Chondrocyte (in vitro differentiated cells): ENCODE data around the gene PURA. TPM values are rescaled to one million over a fixed set of nuclear protein-coding genes. Genes with fewer than 3 reads are reported as not detected.
"Not testable (repeated sequence)": the region's sequence is repeated elsewhere in the genome, so short reads cannot be mapped to it uniquely, and the experiment has no call there.

Experiments used
- DNase-seq: peaks from one replicate; pipeline ENCODE4 v3.0.0; 2021; ENCODE audit warnings: mixed read lengths, low spot score
- H3K27ac Mint-ChIP-seq: one replicate; pipeline ENCODE4 v1.8.0; 2021; ENCODE audit warnings: mild to moderate bottlenecking, moderate library complexity, mixed read lengths; ENCODE audit not compliant: unreplicated experiment
- H3K27me3 Mint-ChIP-seq: 2 replicates; pipeline ENCODE4 v1.8.0; 2021; ENCODE audit warnings: low read depth, mixed read lengths
- H3K36me3 Mint-ChIP-seq: 2 replicates; pipeline ENCODE4 v1.8.0; 2021; ENCODE audit warnings: low read depth, mixed read lengths
- H3K4me1 Mint-ChIP-seq: 2 replicates; pipeline ENCODE4 v1.8.0; 2021; ENCODE audit warnings: low read depth, mild to moderate bottlenecking, mixed read lengths
- H3K4me3 Mint-ChIP-seq: one replicate; pipeline ENCODE4 v1.8.0; 2021; ENCODE audit warnings: mild to moderate bottlenecking, moderate library complexity, mixed read lengths; ENCODE audit not compliant: unreplicated experiment
- H3K9me3 Mint-ChIP-seq: 2 replicates; pipeline ENCODE4 v1.8.0; 2021; ENCODE audit warnings: low read depth, mixed read lengths
- total RNA-seq: library from RNA; stranded (reverse); gene quantifications from 3 replicates; pipeline ENCODE4 v1.2.1, GENCODE V29; 2021
- TF ChIP-seq, protein P1 (sequence below): fragments of 200-600 bp; sonication (generic); IDR thresholded peaks from 2 replicates; pipeline ENCODE4 v1.5.0; 2021; ENCODE audit warnings: antibody characterized with exemption, mild to moderate bottlenecking, moderate library complexity

Gene PURA
- total RNA-seq, 1 donor from 2014 or later: 16.7 TPM

DNA sequence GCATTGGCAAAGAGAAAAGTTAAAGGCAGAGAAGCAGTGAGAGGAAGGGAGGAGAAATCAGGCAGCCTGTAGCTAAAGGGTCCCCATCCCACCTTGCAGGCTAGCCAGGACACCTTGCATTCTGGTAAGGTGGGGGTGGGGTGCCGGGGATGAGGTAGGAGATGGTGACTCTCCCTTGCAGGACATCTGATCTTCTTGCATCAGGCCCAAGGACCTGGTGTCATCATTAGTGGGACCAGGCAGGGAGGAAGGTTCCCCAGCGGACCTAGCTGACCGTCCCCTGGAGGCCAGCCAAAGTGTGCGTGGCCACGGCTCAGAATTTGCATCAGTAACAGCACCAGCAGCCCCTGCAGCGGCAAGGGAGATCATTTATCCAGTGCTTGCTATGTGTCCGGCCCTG, 39.3 kb downstream of the PURA start:
- DNase-seq: no peak
- Mint-ChIP-seq H3K27me3 (peaks cover 2% of the 10 kb centered on the region), H3K36me3 (no peaks in the 10 kb centered on the region), H3K4me1 (peaks cover 9% of the 10 kb centered on the region), H3K4me3 (no peak overlapping the region), H3K9me3 (no peaks in the 10 kb centered on the region), H3K27ac (no peak overlapping the region)
- TF ChIP-seq, protein P1, sequence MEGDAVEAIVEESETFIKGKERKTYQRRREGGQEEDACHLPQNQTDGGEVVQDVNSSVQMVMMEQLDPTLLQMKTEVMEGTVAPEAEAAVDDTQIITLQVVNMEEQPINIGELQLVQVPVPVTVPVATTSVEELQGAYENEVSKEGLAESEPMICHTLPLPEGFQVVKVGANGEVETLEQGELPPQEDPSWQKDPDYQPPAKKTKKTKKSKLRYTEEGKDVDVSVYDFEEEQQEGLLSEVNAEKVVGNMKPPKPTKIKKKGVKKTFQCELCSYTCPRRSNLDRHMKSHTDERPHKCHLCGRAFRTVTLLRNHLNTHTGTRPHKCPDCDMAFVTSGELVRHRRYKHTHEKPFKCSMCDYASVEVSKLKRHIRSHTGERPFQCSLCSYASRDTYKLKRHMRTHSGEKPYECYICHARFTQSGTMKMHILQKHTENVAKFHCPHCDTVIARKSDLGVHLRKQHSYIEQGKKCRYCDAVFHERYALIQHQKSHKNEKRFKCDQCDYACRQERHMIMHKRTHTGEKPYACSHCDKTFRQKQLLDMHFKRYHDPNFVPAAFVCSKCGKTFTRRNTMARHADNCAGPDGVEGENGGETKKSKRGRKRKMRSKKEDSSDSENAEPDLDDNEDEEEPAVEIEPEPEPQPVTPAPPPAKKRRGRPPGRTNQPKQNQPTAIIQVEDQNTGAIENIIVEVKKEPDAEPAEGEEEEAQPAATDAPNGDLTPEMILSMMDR: no peak

DNA sequence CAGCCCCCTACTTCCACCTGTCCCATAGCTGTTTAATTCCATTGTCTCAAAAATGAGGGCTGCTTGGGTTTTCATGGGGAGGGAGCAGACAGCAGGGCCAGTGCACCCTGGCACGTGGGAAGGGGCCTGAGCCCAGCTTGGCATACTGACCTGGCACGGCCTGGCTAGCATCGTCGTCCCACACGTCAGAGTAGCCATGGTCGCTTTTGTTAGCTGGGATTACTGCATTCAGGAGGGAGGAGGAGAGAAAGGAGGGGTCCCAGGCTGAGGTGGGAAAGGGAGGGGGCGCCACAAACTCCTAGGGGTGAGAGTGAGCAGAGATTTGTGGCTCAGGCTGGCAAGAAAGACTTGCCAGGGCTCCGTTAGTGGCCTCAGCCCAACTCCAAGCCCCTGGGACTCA, 40.0 kb downstream of the PURA start:
- no peaks in the 10 kb centered on the region for H3K36me3 Mint-ChIP-seq
- TF ChIP-seq, protein P1: no peak
- DNase-seq: no peak
- no peak overlapping the region for H3K27ac Mint-ChIP-seq
- H3K27me3 Mint-ChIP-seq: peaks cover 2% of the 10 kb centered on the region
- H3K4me1 Mint-ChIP-seq: peaks cover 9% of the 10 kb centered on the region
- H3K9me3 Mint-ChIP-seq: no peaks in the 10 kb centered on the region
- no peak overlapping the region for H3K4me3 Mint-ChIP-seq

DNA sequence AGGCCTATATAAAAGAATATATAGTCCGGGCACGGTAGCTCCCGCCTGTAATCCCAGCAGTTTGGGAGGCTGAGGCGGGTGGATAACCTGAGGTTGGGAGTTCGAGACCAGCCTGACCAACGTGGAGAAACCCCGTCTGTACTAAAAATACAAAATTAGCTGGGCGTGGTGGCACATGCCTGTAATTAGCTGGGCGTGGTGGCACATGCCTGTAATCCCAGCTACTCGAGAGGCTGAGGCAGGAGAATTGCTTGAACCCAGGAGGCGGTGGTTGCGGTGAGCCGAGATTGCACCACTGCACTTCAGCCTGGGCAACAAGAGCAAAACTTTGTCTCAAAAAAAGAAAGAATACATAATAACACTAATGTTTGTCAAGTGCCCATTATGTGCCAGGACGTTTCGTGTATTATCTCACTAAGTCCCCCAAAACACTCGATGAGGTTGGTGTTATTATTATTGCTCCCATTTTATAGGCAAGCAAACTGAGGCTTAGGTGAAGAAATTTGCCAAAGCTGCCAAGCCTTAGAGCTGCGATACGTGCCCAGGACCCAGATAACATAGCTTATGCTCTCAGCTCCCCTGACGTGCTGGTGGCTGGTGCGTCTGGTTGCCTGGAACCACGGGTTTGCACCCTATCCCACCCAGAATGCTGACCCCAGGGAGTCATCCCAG, 40.9 kb downstream of the PURA start:
- not testable (repeated sequence) for H3K36me3 Mint-ChIP-seq, DNase-seq, H3K27me3 Mint-ChIP-seq, H3K4me1 Mint-ChIP-seq, H3K27ac Mint-ChIP-seq, H3K9me3 Mint-ChIP-seq, H3K4me3 Mint-ChIP-seq

DNA sequence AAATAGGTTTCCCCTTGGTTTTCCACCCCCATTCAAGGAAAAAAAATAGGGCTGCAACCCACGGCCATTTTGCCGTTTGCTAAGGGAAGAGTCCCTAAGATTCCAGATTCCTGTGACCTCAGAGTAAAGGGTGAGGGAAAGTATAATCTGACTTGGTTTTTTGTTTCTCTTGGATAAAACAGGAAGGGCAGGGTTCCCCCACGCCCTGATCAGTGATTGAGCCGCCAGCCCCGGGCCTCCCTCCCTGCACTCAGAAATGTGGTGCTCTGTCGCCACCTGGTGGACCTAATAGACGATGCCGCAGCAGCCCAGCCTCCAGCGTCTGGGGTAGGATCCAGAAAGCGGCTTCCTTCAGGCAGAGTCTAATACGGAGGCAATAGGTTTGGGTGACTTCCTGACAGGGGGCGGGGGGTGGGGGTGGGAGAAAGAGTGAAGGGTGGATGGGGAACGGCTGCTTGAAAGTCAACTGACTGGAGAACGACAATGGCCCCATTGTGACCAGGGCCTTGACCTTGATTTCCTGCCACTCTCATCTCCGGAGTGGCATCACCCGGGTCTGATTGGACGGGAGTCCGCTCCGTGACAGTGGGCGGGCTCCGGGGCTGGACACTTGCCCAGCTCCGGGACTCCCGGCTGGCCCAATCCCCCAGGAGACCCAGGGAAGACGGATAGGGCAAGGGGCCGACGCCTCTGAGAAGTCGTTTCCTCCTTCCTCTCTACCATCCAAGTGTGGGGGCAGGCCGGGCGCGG, 43.3 kb downstream of the PURA start:
- peak overlapping the region; percentile 73 for H3K4me3 Mint-ChIP-seq
- H3K36me3 Mint-ChIP-seq: no peaks in the 10 kb centered on the region
- H3K27me3 Mint-ChIP-seq: peaks cover under 1% of the 10 kb centered on the region
- peaks cover 9% of the 10 kb centered on the region for H3K4me1 Mint-ChIP-seq
- TF ChIP-seq, protein P1: peak; percentile 97
- H3K9me3 Mint-ChIP-seq: no peaks in the 10 kb centered on the region
- peak overlapping the region; percentile 66 for H3K27ac Mint-ChIP-seq
- DNase-seq: no peak

DNA sequence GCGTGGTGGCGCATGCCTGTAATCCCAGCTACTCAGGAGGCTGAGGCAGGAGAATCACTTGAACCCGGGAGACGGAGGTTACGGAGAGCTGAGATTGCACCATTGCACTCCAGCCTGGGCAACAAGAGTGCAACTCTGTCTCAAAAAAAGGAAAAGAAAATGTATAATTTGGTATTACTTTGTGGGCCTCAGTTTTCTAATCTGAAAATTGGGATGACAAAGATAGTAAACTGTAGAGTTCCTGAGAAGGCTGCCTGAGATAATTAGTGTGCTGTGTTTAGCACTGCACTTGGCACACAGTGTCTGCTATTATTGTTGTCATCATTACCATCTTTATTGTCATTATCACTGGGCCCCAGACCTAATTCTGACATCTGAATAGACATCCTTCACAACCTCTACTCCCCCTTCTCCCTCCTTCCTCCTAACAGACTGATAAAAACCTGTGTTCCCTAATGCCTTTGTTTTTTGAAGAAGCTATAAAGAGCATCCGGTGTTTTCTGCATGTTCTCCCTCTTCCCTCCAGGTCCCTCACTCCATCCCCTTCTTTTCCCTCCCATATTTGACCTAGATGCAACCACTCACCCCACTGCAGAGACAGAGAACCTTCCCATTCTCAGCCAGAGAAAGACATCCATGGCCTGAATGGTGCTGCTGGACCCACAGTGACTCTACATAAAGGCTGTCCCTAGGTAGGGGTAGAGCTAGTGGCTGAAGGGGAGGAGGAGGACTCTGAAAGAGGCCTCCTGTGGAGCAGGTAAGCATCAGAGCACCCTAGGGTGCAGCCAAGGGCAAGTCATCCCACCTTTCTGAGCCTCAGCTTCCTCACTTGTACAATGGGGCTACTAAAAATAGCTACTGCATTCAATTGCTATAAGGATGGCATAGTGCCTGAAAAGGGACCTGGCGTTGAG, 45.4 kb downstream of the PURA start:
- H3K27me3 Mint-ChIP-seq: peaks cover 2% of the 10 kb centered on the region
- no peak for DNase-seq
- no peaks in the 10 kb centered on the region for H3K9me3 Mint-ChIP-seq
- H3K4me3 Mint-ChIP-seq: no peak overlapping the region
- no peaks in the 10 kb centered on the region for H3K36me3 Mint-ChIP-seq
- no peak overlapping the region for H3K27ac Mint-ChIP-seq
- peaks cover 9% of the 10 kb centered on the region for H3K4me1 Mint-ChIP-seq
- TF ChIP-seq, protein P1: no peak
